ENCODE data around the gene C11orf16.

Gene C11orf16

GRCh38 chr11:8899119-8899753 lies 33.5 kb downstream of the C11orf16 start:
- TF ChIP-seq, protein P1, sequence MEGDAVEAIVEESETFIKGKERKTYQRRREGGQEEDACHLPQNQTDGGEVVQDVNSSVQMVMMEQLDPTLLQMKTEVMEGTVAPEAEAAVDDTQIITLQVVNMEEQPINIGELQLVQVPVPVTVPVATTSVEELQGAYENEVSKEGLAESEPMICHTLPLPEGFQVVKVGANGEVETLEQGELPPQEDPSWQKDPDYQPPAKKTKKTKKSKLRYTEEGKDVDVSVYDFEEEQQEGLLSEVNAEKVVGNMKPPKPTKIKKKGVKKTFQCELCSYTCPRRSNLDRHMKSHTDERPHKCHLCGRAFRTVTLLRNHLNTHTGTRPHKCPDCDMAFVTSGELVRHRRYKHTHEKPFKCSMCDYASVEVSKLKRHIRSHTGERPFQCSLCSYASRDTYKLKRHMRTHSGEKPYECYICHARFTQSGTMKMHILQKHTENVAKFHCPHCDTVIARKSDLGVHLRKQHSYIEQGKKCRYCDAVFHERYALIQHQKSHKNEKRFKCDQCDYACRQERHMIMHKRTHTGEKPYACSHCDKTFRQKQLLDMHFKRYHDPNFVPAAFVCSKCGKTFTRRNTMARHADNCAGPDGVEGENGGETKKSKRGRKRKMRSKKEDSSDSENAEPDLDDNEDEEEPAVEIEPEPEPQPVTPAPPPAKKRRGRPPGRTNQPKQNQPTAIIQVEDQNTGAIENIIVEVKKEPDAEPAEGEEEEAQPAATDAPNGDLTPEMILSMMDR (IDR thresholded peaks at IDR 0.05) = no peak

DNA sequence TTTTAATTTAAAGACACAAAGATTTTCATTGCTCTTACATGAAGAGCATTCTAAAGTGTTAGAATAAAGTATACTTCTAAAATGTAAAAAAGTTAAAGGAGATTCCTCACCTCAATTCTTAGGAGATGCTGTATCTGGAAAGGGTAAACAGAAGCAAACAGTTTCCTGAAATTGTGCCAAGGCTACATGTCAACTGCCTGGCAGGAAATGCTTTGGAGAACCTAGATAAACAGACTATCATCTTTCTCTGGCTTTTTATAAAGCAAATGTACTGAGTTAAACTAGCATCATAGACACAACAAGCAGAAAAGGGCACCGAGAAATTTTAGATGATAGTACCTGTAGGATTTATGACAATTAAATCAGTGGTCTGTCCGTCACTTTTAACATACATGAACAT lies 46.4 kb downstream of the C11orf16 start:
- TF ChIP-seq, protein P1 (IDR thresholded peaks at IDR 0.05) = no peak

GRCh38 chr11:8878771-8879170 lies 54.0 kb downstream of the C11orf16 start:
- TF ChIP-seq, protein P1 (IDR thresholded peaks at IDR 0.05) = no peak

- TF ChIP-seq, protein P1 (IDR thresholded peaks at IDR 0.05) = no peak
Observed at GRCh38 chr11:8873741-8874405, 58.9 kb downstream of the C11orf16 start.

GRCh38 chr11:8871962-8872361 lies 60.8 kb downstream of the C11orf16 start:
- TF ChIP-seq, protein P1 (IDR thresholded peaks at IDR 0.05) = no peak

GRCh38 chr11:8871171-8871775 lies 61.5 kb downstream of the C11orf16 start:
- TF ChIP-seq, protein P1 (IDR thresholded peaks at IDR 0.05) = no peak

- TF ChIP-seq, protein P1 (IDR thresholded peaks at IDR 0.05) = peak; percentile 27; the same call in 1 of the 2 replicates
Observed at GRCh38 chr11:8870411-8871170, 62.2 kb downstream of the C11orf16 start.

Data from LNCAP (cell line).